HG03575 (cell line): ENCODE measurements around the gene TMEM214.

Source experiments
- ATAC-seq: cut with Tn5 transposase; IDR thresholded peaks from one replicate; pipeline ENCODE4 v1.9.1; 2021; ENCODE audit not compliant: unreplicated experiment, insufficient number of reproducible peaks, low FRiP score; ENCODE audit errors: extremely low read depth

Gene TMEM214

GRCh38 chr2:27089111-27089954 is 56.6 kb downstream of the TMEM214 start:
- ATAC-seq = no peak
